Subcutaneous abdominal adipose tissue (tissue), 5 donors: ENCODE data around the gene LCA5.
"Not testable (repeated sequence)": the region's sequence is repeated elsewhere in the genome, so short reads cannot be mapped to it uniquely, and the experiment has no call there.

ENCODE experiments used
- H3K27ac ChIP-seq: one replicate; pipeline ENCODE4 v1.7.0; 2013; ENCODE audit warnings: low read depth, mild to moderate bottlenecking, inconsistent platforms, low read length, moderate library complexity
- H3K27me3 ChIP-seq, 5 donors: one replicate each; pipeline ENCODE4 v1.7.0; 2013; ENCODE audit warnings: low read length in 5 of 5, inconsistent platforms in 1 of 5; ENCODE audit not compliant: control insufficient read depth in 5 of 5, insufficient read depth in 4 of 5
- H3K36me3 ChIP-seq, 5 donors: one replicate each; pipeline ENCODE4 v1.7.0; 2013; ENCODE audit warnings: low read length in 5 of 5; ENCODE audit not compliant: control insufficient read depth in 5 of 5, insufficient read depth in 5 of 5
- H3K4me1 ChIP-seq, 5 donors: one replicate each; pipeline ENCODE4 v1.7.0; 2013; ENCODE audit warnings: low read length in 5 of 5, mild to moderate bottlenecking in 3 of 5, moderate library complexity in 1 of 5; ENCODE audit not compliant: control insufficient read depth in 5 of 5, insufficient read depth in 5 of 5
- H3K4me3 ChIP-seq, 5 donors: one replicate each; pipeline ENCODE4 v1.7.0; 2013; ENCODE audit warnings: low read length in 5 of 5, low read depth in 1 of 5
- H3K9ac ChIP-seq, 5 donors: one replicate each; pipeline ENCODE4 v1.7.0; 2013; ENCODE audit warnings: low read length in 5 of 5, mild to moderate bottlenecking in 4 of 5, moderate library complexity in 3 of 5
- H3K9me3 ChIP-seq, 5 donors: one replicate each; pipeline ENCODE4 v1.7.0; 2013; ENCODE audit warnings: low read length in 5 of 5; ENCODE audit not compliant: control insufficient read depth in 5 of 5
- donor health status: healthy.
- donor health status: healthy.
- donor health status: healthy.
- donor health status: healthy.
- donor health status: healthy.

The LCA5 gene

DNA sequence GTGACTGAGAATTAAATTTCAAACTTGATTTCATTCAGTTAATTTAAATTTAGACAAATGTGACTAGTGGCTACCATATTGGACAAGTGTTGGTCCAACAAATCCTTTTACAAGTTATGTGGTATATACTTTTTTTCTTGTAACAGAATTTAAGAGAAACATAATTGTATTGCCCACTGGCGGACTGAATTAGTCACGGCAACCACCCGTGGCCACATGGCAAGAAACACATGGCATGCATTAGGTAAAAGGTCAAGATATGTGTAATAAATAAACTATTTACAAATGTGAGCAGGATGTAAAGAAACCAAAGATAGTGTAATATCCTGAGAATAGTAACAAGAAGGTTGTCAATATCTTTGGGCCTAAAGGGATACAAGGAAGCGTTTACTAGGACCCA is 91.2 kb downstream of the LCA5 start:
- no peak overlapping the region for H3K4me3 ChIP-seq
- H3K4me1 ChIP-seq = peaks cover 0 to 10% (median 0%) of the 10 kb centered on the region in 5 donors
- no peaks in the 10 kb centered on the region for H3K27me3 ChIP-seq
- H3K36me3 ChIP-seq = no peaks in the 10 kb centered on the region
- H3K27ac ChIP-seq = no peak overlapping the region
- peaks cover 0 to 4% (median 0%) of the 10 kb centered on the region in 5 donors for H3K9me3 ChIP-seq
- H3K9ac ChIP-seq = no peak overlapping the region

GRCh38 chr6:79443876-79444275 is 93.4 kb downstream of the LCA5 start:
- H3K27me3 ChIP-seq, H3K9me3 ChIP-seq, H3K4me3 ChIP-seq, H3K9ac ChIP-seq, H3K36me3 ChIP-seq, H3K27ac ChIP-seq: not testable (repeated sequence)
- peaks cover 0 to 10% (median 0%) of the 10 kb centered on the region in 5 donors for H3K4me1 ChIP-seq

GRCh38 chr6:79441192-79441591 is 96.0 kb downstream of the LCA5 start:
- no peaks in the 10 kb centered on the region for H3K36me3 ChIP-seq
- peaks cover 0 to 4% (median 0%) of the 10 kb centered on the region in 5 donors for H3K9me3 ChIP-seq
- H3K4me3 ChIP-seq = no peak overlapping the region
- no peak overlapping the region for H3K9ac ChIP-seq
- H3K27me3 ChIP-seq = no peaks in the 10 kb centered on the region
- no peak overlapping the region for H3K27ac ChIP-seq
- H3K4me1 ChIP-seq = peaks cover 0 to 16% (median 0%) of the 10 kb centered on the region in 5 donors

GRCh38 chr6:79440598-79440997 is 96.6 kb downstream of the LCA5 start:
- Histone ChIP-seq H3K27me3 (no peaks in the 10 kb centered on the region), H3K4me3 (no peak overlapping the region), H3K9me3 (peaks cover 0 to 4% (median 0%) of the 10 kb centered on the region in 5 donors), H3K36me3 (no peaks in the 10 kb centered on the region), H3K9ac (no peak overlapping the region), H3K27ac (no peak overlapping the region), H3K4me1 (peaks cover 0 to 16% (median 0%) of the 10 kb centered on the region in 5 donors)

DNA sequence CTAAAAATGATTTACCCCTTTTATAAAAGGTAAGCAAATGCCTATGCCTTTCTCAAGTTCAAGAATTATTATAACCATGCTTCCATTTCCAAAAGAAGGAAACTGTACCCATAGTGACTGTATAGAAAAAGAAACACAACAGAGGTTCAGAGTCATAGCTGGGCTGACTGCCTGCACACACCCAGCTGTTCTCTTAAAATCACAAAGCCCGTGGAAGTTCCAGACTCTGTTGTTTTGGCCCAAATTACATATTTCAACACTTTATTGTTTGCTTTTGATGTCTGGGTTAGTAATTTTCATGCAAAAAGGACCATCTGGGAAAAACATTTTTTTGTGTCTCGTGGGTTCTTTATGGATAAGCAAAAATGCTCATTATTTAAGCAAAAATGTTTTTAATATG is 99.2 kb downstream of the LCA5 start:
- no peak overlapping the region for H3K27ac ChIP-seq
- H3K4me3 ChIP-seq = no peak overlapping the region
- peaks cover 0 to 4% (median 0%) of the 10 kb centered on the region in 5 donors for H3K9me3 ChIP-seq
- no peaks in the 10 kb centered on the region for H3K36me3 ChIP-seq
- H3K4me1 ChIP-seq = peaks cover 0 to 5% (median 0%) of the 10 kb centered on the region in 5 donors
- no peak overlapping the region for H3K9ac ChIP-seq
- H3K27me3 ChIP-seq = no peaks in the 10 kb centered on the region

DNA sequence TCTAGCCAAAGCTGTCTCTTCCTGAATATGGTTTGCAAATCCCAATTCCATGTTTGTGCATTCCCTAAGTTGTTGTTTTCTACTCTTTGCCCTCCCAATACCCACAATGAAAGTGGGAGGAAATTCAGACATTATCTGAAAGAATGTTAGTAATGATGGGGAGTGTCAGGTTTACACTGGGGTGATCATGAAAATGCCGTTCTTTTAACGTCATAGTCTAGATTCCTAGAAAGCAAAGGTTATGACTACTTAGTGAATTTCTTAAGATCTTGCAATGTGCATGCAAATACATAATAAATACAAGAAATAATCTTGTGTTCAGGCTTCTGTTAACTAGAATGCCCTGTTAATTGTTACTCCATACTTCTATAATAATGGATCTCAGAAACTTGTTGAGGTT is 101.0 kb downstream of the LCA5 start:
- H3K27me3 ChIP-seq = no peaks in the 10 kb centered on the region
- no peak overlapping the region for H3K27ac ChIP-seq
- no peaks in the 10 kb centered on the region for H3K36me3 ChIP-seq
- H3K9ac ChIP-seq = no peak overlapping the region
- peaks cover 0 to 5% (median 0%) of the 10 kb centered on the region in 5 donors for H3K4me1 ChIP-seq
- H3K9me3 ChIP-seq = peaks cover 0 to 4% (median 0%) of the 10 kb centered on the region in 5 donors
- no peak overlapping the region for H3K4me3 ChIP-seq

- H3K27me3 ChIP-seq = no peaks in the 10 kb centered on the region
- H3K4me1 ChIP-seq = peaks cover 0 to 5% (median 0%) of the 10 kb centered on the region in 5 donors
- H3K9me3 ChIP-seq = no peaks in the 10 kb centered on the region
- no peaks in the 10 kb centered on the region for H3K36me3 ChIP-seq
- no peak overlapping the region for H3K4me3 ChIP-seq
- no peak overlapping the region for H3K27ac ChIP-seq
- no peak overlapping the region for H3K9ac ChIP-seq
Measured at GRCh38 chr6:79435746-79436145, 101.5 kb downstream of the LCA5 start.
